Memory B cell (primary cell): ENCODE data around the gene APBA2.

Source experiments
- ATAC-seq: fragments of 150-1000 bp; cut with Tn5 transposase; 2 replicates; pipeline ENCODE4 v1.10.0; 2021; ENCODE audit warnings: low read depth, mild to moderate bottlenecking, moderate library complexity
- DNase-seq, 2 donors: peaks; one replicate each; pipeline ENCODE4 v3.0.0; 2022; ENCODE audit warnings: low spot score in 2 of 2
- H3K27ac Mint-ChIP-seq: one replicate; pipeline ENCODE4 v1.8.0; 2022; ENCODE audit warnings: mild to moderate bottlenecking, moderate library complexity, mixed read lengths
- H3K27me3 Mint-ChIP-seq: one replicate; pipeline ENCODE4 v1.8.0; 2022; ENCODE audit warnings: mixed read lengths
- H3K36me3 Mint-ChIP-seq: one replicate; pipeline ENCODE4 v1.8.0; 2022; ENCODE audit warnings: mild to moderate bottlenecking, mixed read lengths
- H3K4me1 Mint-ChIP-seq: one replicate; pipeline ENCODE4 v1.8.0; 2022; ENCODE audit warnings: mixed read lengths
- H3K4me3 Mint-ChIP-seq: one replicate; pipeline ENCODE4 v1.8.0; 2022; ENCODE audit warnings: mild to moderate bottlenecking, moderate library complexity, mixed read lengths
- H3K9me3 Mint-ChIP-seq: one replicate; pipeline ENCODE4 v1.8.0; 2022; ENCODE audit warnings: mixed read lengths

APBA2 gene

GRCh38 chr15:29053006-29053405, 167.2 kb downstream of the APBA2 start:
- H3K27me3 Mint-ChIP-seq = peaks cover 1% of the 10 kb centered on the region
- H3K4me1 Mint-ChIP-seq = no peaks in the 10 kb centered on the region
- H3K9me3 Mint-ChIP-seq = peaks cover 2% of the 10 kb centered on the region
- no peak overlapping the region for H3K27ac Mint-ChIP-seq
- DNase-seq (no peak), ATAC-seq (no peak)
- H3K36me3 Mint-ChIP-seq = no peaks in the 10 kb centered on the region
- H3K4me3 Mint-ChIP-seq = no peak overlapping the region

DNA sequence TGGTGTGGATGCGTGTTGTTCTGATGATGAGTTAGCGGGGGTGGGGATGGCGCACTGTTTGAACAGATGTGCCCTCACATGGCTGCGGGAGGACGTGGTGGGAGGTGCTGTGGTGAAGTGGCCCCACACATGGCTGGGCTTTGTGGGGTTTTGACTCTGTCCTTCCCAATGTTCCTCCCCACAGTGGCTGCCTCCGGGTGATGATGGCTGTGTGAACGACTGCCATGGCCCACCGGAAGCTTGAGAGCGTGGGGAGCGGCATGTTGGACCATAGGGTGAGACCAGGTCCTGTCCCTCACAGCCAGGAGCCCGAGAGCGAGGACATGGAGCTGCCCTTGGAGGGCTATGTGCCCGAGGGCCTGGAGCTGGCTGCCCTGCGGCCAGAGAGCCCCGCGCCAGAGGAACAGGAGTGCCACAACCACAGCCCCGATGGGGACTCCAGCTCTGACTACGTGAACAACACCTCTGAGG, 167.9 kb downstream of the APBA2 start:
- Mint-ChIP-seq H3K27me3 (peaks cover 1% of the 10 kb centered on the region), H3K36me3 (no peaks in the 10 kb centered on the region), H3K4me3 (no peak overlapping the region), H3K4me1 (no peaks in the 10 kb centered on the region), H3K27ac (no peak overlapping the region), H3K9me3 (peaks cover 2% of the 10 kb centered on the region)
- ATAC-seq (no peak), DNase-seq (no peak)

DNA sequence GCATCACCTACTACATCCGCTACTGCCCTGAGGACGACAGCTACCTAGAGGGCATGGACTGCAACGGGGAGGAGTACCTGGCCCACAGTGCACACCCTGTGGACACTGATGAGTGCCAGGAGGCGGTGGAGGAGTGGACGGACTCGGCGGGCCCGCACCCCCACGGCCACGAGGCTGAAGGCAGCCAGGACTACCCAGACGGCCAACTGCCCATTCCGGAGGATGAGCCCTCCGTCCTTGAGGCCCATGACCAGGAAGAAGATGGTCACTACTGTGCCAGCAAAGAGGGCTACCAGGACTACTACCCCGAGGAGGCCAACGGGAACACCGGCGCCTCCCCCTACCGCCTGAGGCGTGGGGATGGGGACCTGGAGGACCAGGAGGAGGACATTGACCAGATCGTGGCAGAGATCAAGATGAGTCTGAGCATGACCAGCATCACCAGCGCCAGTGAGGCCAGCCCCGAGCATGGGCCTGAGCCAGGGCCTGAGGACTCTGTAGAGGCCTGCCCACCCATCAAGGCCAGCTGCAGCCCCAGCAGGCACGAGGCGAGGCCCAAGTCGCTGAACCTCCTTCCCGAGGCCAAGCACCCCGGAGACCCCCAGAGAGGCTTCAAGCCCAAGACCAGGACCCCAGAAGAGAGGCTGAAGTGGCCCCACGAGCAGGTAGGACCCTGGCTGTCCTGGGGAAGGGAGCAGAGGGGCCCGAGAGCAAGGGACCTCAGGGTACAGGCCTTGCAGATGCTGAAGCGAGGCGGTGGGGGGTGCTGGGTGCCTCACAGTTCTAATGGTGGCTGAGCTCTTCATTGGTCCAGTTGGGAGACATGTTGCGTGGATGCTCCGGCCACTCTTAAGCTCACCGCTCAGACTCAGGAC, 168.6 kb downstream of the APBA2 start:
- no peak overlapping the region for H3K27ac Mint-ChIP-seq
- no peaks in the 10 kb centered on the region for H3K4me1 Mint-ChIP-seq
- H3K27me3 Mint-ChIP-seq = peaks cover 1% of the 10 kb centered on the region
- H3K36me3 Mint-ChIP-seq = no peaks in the 10 kb centered on the region
- DNase-seq = no peak
- peaks cover 2% of the 10 kb centered on the region for H3K9me3 Mint-ChIP-seq
- no peak overlapping the region for H3K4me3 Mint-ChIP-seq
- no peak for ATAC-seq

DNA sequence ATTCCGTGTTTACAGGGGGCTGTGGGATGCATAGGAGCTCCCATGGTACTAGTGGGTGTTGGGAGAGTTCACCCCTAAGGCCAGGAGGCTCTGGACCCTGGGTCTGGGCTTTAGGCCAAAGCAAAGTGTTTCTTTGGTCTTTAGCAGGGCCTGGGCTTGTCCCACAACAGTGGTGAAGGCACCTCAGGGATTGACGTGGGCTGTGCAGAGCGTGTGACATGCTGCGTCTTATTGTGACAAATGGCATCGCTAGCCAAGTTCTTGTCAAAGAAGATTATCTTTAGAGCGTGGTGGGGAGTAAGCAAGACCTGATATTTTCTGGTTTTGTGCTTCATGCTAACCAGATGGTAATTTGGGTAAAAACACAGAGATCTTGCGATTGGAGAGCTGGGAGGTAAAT, 170.1 kb downstream of the APBA2 start:
- no peaks in the 10 kb centered on the region for H3K36me3 Mint-ChIP-seq
- DNase-seq (no peak), ATAC-seq (no peak)
- H3K27me3 Mint-ChIP-seq = peaks cover 1% of the 10 kb centered on the region
- no peaks in the 10 kb centered on the region for H3K4me1 Mint-ChIP-seq
- no peak overlapping the region for H3K4me3 Mint-ChIP-seq
- H3K9me3 Mint-ChIP-seq = peaks cover 2% of the 10 kb centered on the region
- no peak overlapping the region for H3K27ac Mint-ChIP-seq

DNA sequence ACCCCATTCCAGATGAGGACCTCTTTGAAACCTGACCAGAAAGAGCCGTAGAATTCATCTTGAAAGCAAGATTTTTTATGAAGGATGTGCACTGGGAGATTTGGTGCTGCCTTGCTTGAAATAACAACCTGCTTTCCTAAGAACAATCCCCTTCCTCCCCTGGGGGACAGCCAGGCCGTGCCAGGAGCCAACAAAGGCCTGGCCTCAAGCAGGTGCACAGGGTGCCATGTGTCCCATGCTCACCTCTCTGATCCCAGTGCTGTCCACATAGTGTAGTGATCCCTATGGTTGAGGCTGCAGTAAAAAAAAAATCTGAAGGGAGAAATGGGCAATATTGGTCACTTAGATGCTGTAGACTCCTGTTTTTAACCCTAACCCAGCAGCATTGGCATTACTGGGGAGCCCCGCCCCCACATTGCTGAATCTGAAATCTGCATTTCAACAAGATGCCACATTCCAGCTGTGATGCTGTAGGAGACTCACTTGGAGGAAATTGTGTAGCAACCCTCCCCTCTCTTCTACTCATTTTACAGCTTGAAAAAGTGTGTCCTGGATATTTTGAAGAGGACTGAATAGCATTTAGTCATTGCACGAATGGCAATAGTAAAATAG, 171.2 kb downstream of the APBA2 start:
- Mint-ChIP-seq H3K4me1 (no peaks in the 10 kb centered on the region), H3K36me3 (no peaks in the 10 kb centered on the region)

DNA sequence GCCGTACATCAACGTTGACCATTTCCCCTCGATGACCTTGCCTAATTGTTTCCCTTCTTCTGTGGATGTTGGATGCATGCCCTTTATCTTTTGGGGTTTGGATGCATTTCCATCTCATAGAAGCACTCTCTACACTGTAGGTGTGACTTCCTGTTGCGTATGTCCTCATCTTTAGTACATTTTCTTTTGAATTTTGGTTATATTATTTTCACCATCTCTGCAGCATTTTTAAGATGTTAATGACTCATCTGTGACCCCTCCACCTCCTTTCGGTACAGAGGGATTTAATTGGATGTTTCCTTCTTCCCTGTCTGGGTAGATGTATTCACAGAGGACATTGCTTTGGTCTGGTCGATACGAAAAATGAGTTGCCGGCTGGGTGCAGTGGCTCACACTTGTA, 172.1 kb downstream of the APBA2 start:
- no peak overlapping the region for H3K4me3 Mint-ChIP-seq
- ATAC-seq = no peak

More for the DNA sequence above, 171.2 kb downstream of the APBA2 start:
- Mint-ChIP-seq H3K9me3 (peaks cover 2% of the 10 kb centered on the region), H3K27ac (no peak overlapping the region), H3K4me3 (no peak overlapping the region), H3K27me3 (peaks cover 1% of the 10 kb centered on the region)
- ATAC-seq (no peak), DNase-seq (no peak)

GRCh38 chr15:29058903-29059539, 173.2 kb downstream of the APBA2 start:
- Mint-ChIP-seq H3K36me3 (no peaks in the 10 kb centered on the region), H3K9me3 (peaks cover 1% of the 10 kb centered on the region), H3K4me3 (no peak overlapping the region), H3K4me1 (no peaks in the 10 kb centered on the region), H3K27ac (no peak overlapping the region), H3K27me3 (peaks cover 6% of the 10 kb centered on the region)
- no peak for DNase-seq
- no peak for ATAC-seq

More for the DNA sequence above, 172.1 kb downstream of the APBA2 start:
- Mint-ChIP-seq H3K9me3 (peaks cover 2% of the 10 kb centered on the region), H3K27me3 (peaks cover 1% of the 10 kb centered on the region), H3K4me1 (no peaks in the 10 kb centered on the region), H3K27ac (no peak overlapping the region), H3K36me3 (no peaks in the 10 kb centered on the region)
- no peak for DNase-seq

DNA sequence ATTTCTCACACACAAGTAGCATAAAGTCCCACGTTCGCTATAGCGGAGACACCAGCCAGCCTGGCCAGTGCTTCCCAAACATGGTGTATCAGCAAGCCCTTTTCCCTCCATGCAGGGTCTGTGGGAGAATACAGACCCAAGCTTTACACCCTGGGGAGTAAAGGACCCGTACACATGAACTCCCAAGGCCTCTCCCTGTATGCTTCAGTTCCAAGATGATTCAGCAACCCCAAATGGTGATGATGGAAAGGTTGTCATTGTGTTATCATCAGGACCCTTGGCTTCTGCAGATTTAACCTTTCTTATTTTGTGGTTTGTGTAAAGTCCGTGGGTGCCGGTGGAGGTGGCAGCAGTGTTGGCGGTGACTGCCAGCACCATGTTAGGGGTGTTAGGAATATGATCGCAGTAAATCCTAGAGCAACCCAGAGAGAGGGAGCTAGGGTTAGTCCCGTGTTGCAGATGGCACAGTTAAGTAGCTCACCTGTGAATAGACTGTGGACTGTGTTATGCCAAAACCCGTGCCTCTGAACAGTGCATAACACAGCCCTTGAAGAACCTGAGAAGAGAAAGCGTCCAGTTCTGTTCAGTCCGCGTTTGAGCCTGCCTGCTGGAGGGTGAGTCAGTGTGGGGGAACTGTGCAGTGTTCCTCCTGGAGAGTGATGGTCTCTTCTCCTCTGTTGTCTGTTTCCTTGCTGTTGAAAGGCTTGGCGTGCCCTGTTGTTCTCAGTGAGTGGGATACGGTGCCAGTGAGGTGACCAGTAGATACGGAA, 174.3 kb downstream of the APBA2 start:
- Mint-ChIP-seq H3K36me3 (no peaks in the 10 kb centered on the region), H3K4me1 (no peaks in the 10 kb centered on the region), H3K27me3 (peaks cover 6% of the 10 kb centered on the region), H3K27ac (no peak overlapping the region), H3K4me3 (no peak overlapping the region), H3K9me3 (peaks cover 1% of the 10 kb centered on the region)
- DNase-seq (no peak), ATAC-seq (no peak)

GRCh38 chr15:29061746-29062145, 176.0 kb downstream of the APBA2 start:
- DNase-seq (no peak), ATAC-seq (no peak)
- no peaks in the 10 kb centered on the region for H3K36me3 Mint-ChIP-seq
- H3K27me3 Mint-ChIP-seq = peaks cover 7% of the 10 kb centered on the region
- H3K27ac Mint-ChIP-seq = no peak overlapping the region
- H3K9me3 Mint-ChIP-seq = no peaks in the 10 kb centered on the region
- no peaks in the 10 kb centered on the region for H3K4me1 Mint-ChIP-seq
- H3K4me3 Mint-ChIP-seq = no peak overlapping the region

DNA sequence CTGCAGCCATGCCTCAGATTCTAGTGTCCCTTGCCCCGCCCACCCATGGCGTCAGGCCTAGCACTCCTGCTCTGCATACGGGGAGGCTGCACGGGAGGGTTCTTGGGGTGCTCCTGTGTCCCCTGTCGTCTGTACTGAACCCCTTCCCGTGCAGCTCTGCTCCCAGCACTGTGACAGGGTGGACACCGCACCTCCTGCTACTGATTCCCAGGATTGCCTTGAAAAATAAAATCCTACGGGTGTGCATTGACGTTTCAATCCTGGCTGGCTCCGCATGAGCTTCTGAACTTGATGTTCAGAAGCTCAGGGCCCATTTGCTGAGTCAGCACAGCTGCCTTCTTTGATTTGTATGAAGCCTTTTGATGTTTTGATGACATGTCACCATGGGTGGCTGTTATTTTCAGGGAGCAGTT, 176.4 kb downstream of the APBA2 start:
- ATAC-seq (no peak), DNase-seq (no peak)
- Mint-ChIP-seq H3K9me3 (no peaks in the 10 kb centered on the region), H3K4me1 (no peaks in the 10 kb centered on the region), H3K36me3 (no peaks in the 10 kb centered on the region), H3K4me3 (no peak overlapping the region), H3K27me3 (peaks cover 7% of the 10 kb centered on the region), H3K27ac (no peak overlapping the region)

DNA sequence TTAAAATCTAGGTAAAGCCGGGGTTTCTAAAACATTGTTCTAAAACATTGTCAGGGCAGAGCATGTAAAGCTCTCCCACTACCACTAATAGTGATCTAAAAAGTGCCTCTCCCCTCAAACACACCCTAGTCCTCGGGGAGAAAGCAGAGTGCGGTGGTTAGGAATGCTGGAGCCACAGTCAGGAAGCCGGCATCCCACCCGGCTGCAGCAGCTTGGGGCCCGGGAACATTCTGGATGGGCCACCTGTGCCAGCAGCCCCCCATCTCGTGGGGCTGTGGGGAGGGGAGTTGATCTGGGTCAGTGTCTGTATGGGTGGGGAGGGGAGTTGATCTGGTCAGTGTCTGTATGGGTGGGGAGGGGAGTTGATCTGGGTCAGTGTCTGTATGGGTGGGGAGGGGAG, 176.9 kb downstream of the APBA2 start:
- Mint-ChIP-seq H3K27me3 (peaks cover 7% of the 10 kb centered on the region), H3K9me3 (no peaks in the 10 kb centered on the region), H3K36me3 (no peaks in the 10 kb centered on the region), H3K27ac (no peak overlapping the region), H3K4me1 (no peaks in the 10 kb centered on the region), H3K4me3 (no peak overlapping the region)
- DNase-seq (no peak), ATAC-seq (no peak)

DNA sequence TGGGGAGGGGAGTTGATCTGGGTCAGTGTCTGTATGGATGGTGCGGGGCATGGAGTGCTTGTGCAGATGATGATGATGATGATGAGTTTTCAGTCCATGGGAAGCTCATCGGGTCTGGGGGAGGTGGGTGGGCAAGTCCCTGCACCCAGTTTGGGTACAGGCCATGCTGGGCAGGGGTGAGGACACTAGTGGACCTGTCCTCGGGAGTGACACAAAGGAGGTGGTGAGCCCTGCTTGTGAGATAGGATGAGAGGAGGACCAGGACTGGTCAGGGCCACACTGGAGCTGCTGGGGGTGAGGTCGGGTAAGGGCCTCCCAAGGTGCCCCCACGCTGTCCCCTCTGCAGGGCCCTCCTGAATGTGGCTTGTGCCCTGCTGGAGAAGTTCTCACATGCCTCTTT, 177.9 kb downstream of the APBA2 start:
- Mint-ChIP-seq H3K36me3 (no peaks in the 10 kb centered on the region), H3K4me3 (no peak overlapping the region), H3K9me3 (no peaks in the 10 kb centered on the region), H3K4me1 (no peaks in the 10 kb centered on the region), H3K27ac (no peak overlapping the region), H3K27me3 (peaks cover 7% of the 10 kb centered on the region)
- no peak for DNase-seq
- no peak for ATAC-seq

- Mint-ChIP-seq H3K36me3 (no peaks in the 10 kb centered on the region), H3K27ac (no peak overlapping the region), H3K9me3 (no peaks in the 10 kb centered on the region), H3K4me3 (no peak overlapping the region), H3K4me1 (no peaks in the 10 kb centered on the region), H3K27me3 (peaks cover 7% of the 10 kb centered on the region)
- ATAC-seq = no peak
- DNase-seq = no peak
These were observed 178.5 kb downstream of the APBA2 start for GRCh38 chr15:29064290-29064689.

GRCh38 chr15:29064731-29065130, 179.0 kb downstream of the APBA2 start:
- Mint-ChIP-seq H3K4me1 (no peaks in the 10 kb centered on the region), H3K9me3 (peaks cover 3% of the 10 kb centered on the region), H3K27me3 (peaks cover 7% of the 10 kb centered on the region), H3K4me3 (no peak overlapping the region), H3K36me3 (no peaks in the 10 kb centered on the region), H3K27ac (no peak overlapping the region)
- DNase-seq = no peak
- no peak for ATAC-seq
